SW480 (cell line): ENCODE results near the gene SIX6.
A peak's percentile ranks its signal among the peaks of the same experiment; 100 is the strongest.

ENCODE experiments used
- DNase-seq: peaks from one replicate; pipeline ENCODE4 v3.0.0-alpha.2; 2016; ENCODE audit warnings: low spot score

The SIX6 gene

GRCh38 chr14:60514378-60514740 is 5.4 kb downstream of the SIX6 start:
- DNase-seq, result no peak

- DNase-seq, result no peak
Measured at GRCh38 chr14:60514741-60515491, 6.0 kb downstream of the SIX6 start.

GRCh38 chr14:60515511-60516289 is 6.8 kb downstream of the SIX6 start:
- DNase-seq, result no peak

GRCh38 chr14:60532442-60532841 is 23.5 kb downstream of the SIX6 start:
- no peak for DNase-seq

- no peak for DNase-seq
Measured at GRCh38 chr14:60537663-60538062, 28.7 kb downstream of the SIX6 start.

- DNase-seq, result no peak
Measured at GRCh38 chr14:60544659-60545058, 35.7 kb downstream of the SIX6 start.

- DNase-seq, result no peak
Measured at GRCh38 chr14:60553808-60554207, 44.9 kb downstream of the SIX6 start.

- peak; percentile 52 for DNase-seq
Measured at GRCh38 chr14:60561845-60562746, 53.1 kb downstream of the SIX6 start.
